ENCODE data around the gene ABCA3. TPM values are rescaled to one million over a fixed set of nuclear protein-coding genes. Genes with fewer than 3 reads are reported as not detected.

Gene ABCA3
- total and polyA plus RNA-seq, 4 donors = 197 to 607 (median 411) TPM

DNA sequence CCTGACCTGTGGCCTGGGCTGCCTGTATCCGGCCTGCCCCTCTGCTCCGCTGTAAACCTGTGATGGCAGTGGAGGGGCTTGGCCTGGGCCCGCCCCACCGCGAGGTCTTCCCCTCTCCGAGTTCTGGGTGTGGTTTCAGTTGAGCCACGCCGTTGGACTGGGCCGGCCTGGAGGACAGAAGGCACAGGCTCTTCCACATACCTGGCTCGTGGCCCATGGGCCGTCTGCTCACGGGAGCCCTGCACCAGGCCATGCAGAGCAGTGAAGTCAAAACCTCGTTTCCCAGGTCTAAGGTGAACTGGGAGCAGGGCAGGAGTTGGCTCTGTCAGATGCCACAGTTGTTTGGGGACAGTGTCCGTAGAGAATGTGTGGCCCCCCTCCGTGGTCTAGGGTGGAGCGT, 67.0 kb downstream of the ABCA3 start:
- H3K4me1 ChIP-seq (ENCODE audit: control insufficient read depth in 5 of 5, insufficient read depth in 5 of 5, low read length in 5 of 5) = peaks cover 0 to 13% (median 4%) of the 10 kb centered on the region in 5 donors
- TF ChIP-seq, protein P1, sequence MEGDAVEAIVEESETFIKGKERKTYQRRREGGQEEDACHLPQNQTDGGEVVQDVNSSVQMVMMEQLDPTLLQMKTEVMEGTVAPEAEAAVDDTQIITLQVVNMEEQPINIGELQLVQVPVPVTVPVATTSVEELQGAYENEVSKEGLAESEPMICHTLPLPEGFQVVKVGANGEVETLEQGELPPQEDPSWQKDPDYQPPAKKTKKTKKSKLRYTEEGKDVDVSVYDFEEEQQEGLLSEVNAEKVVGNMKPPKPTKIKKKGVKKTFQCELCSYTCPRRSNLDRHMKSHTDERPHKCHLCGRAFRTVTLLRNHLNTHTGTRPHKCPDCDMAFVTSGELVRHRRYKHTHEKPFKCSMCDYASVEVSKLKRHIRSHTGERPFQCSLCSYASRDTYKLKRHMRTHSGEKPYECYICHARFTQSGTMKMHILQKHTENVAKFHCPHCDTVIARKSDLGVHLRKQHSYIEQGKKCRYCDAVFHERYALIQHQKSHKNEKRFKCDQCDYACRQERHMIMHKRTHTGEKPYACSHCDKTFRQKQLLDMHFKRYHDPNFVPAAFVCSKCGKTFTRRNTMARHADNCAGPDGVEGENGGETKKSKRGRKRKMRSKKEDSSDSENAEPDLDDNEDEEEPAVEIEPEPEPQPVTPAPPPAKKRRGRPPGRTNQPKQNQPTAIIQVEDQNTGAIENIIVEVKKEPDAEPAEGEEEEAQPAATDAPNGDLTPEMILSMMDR (IDR thresholded peaks at IDR 0.05; ENCODE audit: control extremely low read depth, extremely low read depth) = no peak
- no peak overlapping the region for H3K4me3 ChIP-seq
- H3K27me3 ChIP-seq (ENCODE audit: control insufficient read depth in 3 of 3, insufficient read depth in 3 of 3, low read length in 2 of 3) = no peaks in the 10 kb centered on the region
- DNase-seq (no peak), ATAC-seq (ENCODE audit: insufficient read depth, low FRiP score) (no peak)
- WGBS, 2 donors = 76 to 89% methylated on average over 16 of the region's 16 CpGs
- H3K27ac ChIP-seq (ENCODE audit: low read depth in 1 of 2, low read length in 1 of 2) = no peak overlapping the region
- H3K36me3 ChIP-seq (ENCODE audit: control insufficient read depth in 4 of 4, insufficient read depth in 4 of 4, low read length in 4 of 4) = peaks cover 0 to 19% (median 0%) of the 10 kb centered on the region in 4 donors
- no peak overlapping the region for H3K9ac ChIP-seq (ENCODE audit: insufficient read depth in 1 of 2, low read length in 2 of 2)
- H3K9me3 ChIP-seq (ENCODE audit: control insufficient read depth in 4 of 4, insufficient read depth in 3 of 4, low read length in 3 of 4) = no peaks in the 10 kb centered on the region

DNA sequence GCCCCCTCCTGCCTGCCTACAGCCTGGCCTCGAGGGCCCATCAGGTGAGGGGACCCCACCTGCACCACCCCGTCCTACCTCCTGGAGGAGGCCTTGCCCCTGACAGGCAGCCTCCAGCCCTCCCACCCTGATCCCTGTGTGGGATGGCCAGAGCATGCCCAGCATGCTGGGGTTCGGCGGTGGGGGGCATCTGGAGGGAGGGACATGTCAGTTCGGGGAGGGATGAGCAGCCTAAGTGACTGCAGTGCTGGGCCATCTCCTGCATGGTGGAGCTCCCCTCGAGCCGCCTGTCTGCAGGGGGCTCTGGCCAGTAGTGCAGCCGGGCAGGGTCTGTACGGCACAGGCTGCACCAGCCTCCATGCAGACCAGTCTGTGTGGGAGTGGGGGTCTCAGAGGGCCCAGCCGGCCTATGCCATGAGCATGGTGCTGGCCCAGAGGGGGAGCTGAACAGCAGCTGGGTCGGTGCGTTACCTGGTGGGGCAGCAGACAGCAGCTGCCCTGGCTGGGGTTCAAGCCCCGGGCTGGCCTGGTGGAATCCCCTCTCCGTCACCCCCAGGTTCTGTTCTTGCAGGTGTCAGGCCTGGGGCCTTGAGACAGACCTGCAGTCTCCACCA, 68.6 kb downstream of the ABCA3 start:
- no peaks in the 10 kb centered on the region for H3K27me3 ChIP-seq (ENCODE audit: control insufficient read depth in 3 of 3, insufficient read depth in 3 of 3, low read length in 2 of 3)
- WGBS, 2 donors = 90 to 95% methylated on average over 11 to 14 of the region's 14 CpGs
- TF ChIP-seq, protein P1 (IDR thresholded peaks at IDR 0.05; ENCODE audit: control extremely low read depth, extremely low read depth) = no peak
- no peak overlapping the region for H3K4me3 ChIP-seq
- H3K9ac ChIP-seq (ENCODE audit: insufficient read depth in 1 of 2, low read length in 2 of 2) = no peak overlapping the region
- peaks cover 0 to 14% (median 4%) of the 10 kb centered on the region in 5 donors for H3K4me1 ChIP-seq (ENCODE audit: control insufficient read depth in 5 of 5, insufficient read depth in 5 of 5, low read length in 5 of 5)
- ATAC-seq (ENCODE audit: insufficient read depth, low FRiP score) (no peak), DNase-seq (no peak)
- H3K9me3 ChIP-seq (ENCODE audit: control insufficient read depth in 4 of 4, insufficient read depth in 3 of 4, low read length in 3 of 4) = no peaks in the 10 kb centered on the region
- peaks cover 0 to 7% (median 0%) of the 10 kb centered on the region in 4 donors for H3K36me3 ChIP-seq (ENCODE audit: control insufficient read depth in 4 of 4, insufficient read depth in 4 of 4, low read length in 4 of 4)
- H3K27ac ChIP-seq (ENCODE audit: low read depth in 1 of 2, low read length in 1 of 2) = no peak overlapping the region

DNA sequence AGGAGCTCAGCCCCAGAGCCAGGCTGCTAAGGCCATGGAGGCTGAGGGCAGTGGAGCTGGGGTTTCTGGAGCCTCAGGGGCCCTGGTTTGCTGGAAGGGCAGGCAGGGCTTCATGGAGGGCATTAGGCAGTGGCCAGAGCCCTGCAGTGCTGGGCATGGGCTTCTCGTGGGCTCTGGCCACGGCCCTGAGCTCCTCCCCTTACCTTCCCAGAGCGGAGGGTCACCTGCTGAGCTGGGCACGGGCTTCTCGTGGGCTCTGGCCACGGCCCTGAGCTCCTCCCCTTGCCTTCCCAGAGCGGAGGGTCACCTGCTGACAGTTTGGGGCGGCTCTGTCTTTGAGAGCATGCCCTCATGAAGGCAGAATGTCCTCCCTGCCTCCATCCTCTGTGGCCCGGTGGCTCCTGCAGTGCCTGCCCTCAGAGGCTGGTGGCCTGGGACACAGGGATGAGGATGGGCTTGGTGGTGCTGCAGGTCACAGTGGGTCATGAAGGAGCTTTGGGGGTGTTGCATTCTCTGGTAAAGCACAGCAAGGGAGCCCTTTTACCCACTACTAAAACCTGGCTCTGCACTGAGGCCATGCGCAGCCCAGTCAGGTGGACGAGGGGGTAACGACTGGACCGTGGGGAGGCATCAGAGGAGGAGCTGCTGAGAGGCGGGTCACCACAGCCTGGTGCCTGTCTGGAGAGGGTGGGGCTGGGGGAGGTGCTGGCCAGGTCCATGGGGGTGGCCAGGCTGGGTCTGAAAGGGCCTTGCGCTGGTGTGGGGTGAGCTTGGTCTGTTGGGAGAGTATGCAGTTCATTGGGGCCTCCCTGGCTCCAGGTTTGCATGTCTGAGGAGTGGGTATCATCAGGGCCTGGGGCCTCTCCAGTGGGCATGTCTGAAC, 69.7 kb downstream of the ABCA3 start:
- peaks cover 0 to 2% (median 0%) of the 10 kb centered on the region in 4 donors for H3K36me3 ChIP-seq (ENCODE audit: control insufficient read depth in 4 of 4, insufficient read depth in 4 of 4, low read length in 4 of 4)
- no peak overlapping the region for H3K4me3 ChIP-seq
- H3K9me3 ChIP-seq (ENCODE audit: control insufficient read depth in 4 of 4, insufficient read depth in 3 of 4, low read length in 3 of 4) = no peaks in the 10 kb centered on the region
- 84 to 94% methylated on average over 13 to 15 of the region's 15 CpGs for WGBS, 2 donors
- H3K4me1 ChIP-seq (ENCODE audit: control insufficient read depth in 5 of 5, insufficient read depth in 5 of 5, low read length in 5 of 5) = peaks cover 0 to 20% (median 6%) of the 10 kb centered on the region in 5 donors
- ATAC-seq (ENCODE audit: insufficient read depth, low FRiP score) (no peak), DNase-seq (no peak)
- no peak overlapping the region for H3K9ac ChIP-seq (ENCODE audit: insufficient read depth in 1 of 2, low read length in 2 of 2)
- H3K27ac ChIP-seq (ENCODE audit: low read depth in 1 of 2, low read length in 1 of 2) = no peak overlapping the region
- H3K27me3 ChIP-seq (ENCODE audit: control insufficient read depth in 3 of 3, insufficient read depth in 3 of 3, low read length in 2 of 3) = no peaks in the 10 kb centered on the region
- TF ChIP-seq, protein P1 (IDR thresholded peaks at IDR 0.05; ENCODE audit: control extremely low read depth, extremely low read depth) = no peak

All from lung (tissue), 12 donors.